Endometrial microvascular endothelial cells (primary cell): ENCODE measurements around the gene RIPK4. TPM values are rescaled to one million over a fixed set of nuclear protein-coding genes. Genes with fewer than 3 reads are reported as not detected.
"Not testable (repeated sequence)": the region's sequence is repeated elsewhere in the genome, so short reads cannot be mapped to it uniquely, and the experiment has no call there.

Source experiments
- in situ Hi-C: cut with HindIII; loops from 2 replicates; pipeline ENCODE4 v1.10.0; 2017; ENCODE audit warnings: low sequenced_read_pairs, low pct_unique_long_range_greater_than_20kb; ENCODE audit errors: inconsistent ontology term
- total RNA-seq: library from RNA; depleted of rRNA; stranded (reverse); fragments of >200 nt; gene quantifications from one replicate; pipeline ENCODE4 v1.2.3, GENCODE V29; 2015; ENCODE audit errors: inconsistent ontology term

Gene RIPK4
- total RNA-seq, 1 donor from 2014 or later, result not detected

DNA sequence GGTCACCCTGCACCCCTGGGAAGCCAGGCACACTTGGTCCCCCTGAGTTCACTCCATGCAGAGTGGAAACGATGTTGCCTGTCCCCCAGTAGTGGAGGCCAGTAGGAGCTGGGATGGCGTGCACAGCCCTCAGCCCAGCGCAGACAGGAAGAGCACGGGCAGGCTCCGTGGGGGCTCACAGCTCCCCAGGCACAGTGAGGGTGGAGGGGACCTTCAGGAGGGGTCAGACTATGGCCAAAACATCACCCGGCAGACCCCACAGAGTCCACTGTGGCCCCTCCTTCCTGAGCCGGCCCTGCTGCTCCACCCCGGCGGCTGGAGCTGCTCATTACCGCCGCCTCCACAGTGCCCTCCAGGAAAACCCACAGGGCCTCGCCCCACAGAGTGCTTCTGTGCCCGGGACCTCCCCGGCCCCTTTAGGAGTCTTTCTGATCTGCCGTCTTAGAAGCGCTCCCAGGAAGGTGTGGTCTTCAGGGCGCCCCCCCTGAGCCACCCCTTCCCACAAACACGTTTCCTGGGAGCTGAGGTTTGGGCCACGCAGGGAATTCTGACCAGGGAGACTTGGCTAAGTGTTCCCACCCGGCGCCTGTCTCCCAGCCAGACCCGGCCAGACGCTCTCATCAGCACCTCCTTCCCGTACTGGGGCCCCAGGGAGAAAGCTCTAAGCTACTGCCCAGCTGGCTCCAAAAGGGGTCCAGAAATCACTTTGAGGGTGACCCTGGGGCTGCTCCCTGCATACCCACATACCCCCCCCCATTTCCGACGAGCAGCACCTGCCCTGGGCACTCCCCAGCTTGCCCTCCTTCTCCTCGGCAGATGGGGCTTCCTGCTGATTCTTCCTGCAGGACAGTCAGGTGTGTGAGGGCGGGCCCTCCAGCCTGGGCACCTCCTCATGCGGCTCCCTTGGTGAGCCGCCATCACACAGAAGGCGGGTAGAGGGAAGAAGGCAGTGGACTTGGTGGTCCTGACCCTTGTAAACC, 38.8 kb downstream of the RIPK4 start:
- in situ Hi-C loops, result no loop called here

GRCh38 chr21:41726970-41727783, 39.7 kb downstream of the RIPK4 start:
- in situ Hi-C loops, result no loop called here

DNA sequence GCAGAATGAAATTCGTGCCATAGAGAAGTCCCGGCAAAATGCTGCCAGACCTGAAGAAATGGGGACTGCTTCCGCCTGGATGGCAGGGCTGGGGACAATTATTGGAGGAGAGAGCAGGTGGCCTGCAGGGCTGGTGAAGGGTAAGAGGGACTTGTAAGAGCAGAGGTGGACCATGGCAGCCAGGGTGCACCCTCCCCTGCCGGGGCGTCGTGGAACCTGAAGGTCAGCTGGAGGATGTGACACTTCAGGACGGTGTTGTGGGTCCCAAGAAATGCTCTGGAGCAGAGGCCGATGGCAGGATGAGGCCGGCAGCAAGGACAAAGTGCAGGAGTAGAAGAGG, 40.3 kb downstream of the RIPK4 start:
- in situ Hi-C loops, result no loop called here

DNA sequence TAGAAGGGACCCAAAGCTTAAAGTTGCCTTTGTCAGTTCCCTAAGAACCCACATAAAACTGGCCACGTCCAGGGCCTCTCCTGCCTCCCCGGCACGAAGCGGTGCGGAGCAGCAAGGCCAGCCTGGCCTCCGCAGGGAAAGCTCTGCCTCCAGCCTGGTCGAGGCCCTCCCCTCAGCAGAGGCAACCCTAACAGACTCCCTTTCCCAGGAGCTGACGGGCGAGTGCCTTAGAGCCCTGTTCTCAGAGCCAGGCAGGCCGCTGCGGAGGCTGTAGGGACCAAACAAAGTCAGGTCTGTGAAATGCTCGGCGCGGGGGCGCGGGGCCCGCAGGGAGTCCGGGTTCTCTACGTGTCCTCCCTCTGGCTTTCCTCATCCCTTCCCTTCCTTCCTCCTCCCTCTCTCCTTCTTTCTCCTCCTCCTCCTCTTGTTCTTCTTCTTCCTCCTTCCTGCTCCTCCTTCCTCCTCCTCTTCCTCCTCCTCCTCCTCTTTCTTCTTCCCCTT, 40.7 kb downstream of the RIPK4 start:
- in situ Hi-C loops, result no loop called here

GRCh38 chr21:41725421-41726031, 41.3 kb downstream of the RIPK4 start:
- in situ Hi-C loops, result no loop called here

GRCh38 chr21:41723835-41724234, 43.0 kb downstream of the RIPK4 start:
- in situ Hi-C loops, result not testable (repeated sequence)

DNA sequence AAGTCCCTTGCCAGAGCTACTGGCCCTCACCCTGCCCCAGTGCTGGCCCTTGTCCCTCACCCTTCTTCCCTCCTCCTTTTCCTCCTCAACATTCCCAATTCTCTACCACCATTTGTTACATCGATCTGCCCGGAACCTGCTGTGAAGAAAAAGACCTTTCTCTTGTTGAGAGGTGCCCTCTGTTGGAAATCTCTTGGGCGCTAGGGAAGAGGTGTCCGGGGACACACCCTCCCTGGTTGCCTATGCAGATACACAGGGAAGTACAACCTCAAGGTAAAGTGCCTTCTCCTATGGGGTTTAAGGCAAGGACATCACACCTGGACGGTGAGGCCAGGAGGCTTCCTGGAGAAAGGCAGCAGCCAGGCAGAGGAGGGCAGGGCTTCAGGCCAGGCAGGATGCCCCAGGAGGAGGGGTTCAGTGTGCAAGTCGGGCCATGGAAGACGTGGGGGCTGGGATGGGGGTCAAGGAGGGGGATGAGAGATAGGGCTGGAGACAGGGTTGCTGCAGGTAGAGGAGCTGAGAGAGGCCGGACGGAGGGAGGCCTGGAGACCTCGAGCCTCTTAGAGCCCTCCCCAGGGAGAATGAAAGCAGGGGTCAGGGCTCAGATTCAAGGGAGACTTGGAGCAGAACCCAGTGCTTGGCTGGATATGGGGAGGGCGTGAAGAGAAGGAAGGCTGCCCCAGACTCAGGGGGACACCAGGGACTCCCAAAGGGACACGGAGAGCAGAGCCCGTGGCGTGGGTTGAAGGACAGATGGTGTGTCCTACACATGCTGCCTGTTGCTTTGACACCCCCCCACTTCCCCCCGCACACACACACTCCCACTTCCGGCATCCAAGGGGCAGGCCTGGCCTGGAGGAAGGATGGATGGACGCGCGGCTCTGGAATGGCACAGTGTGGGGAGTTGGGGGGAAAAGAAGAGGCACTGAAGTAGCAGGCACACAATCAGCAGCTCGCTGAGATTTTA, 44.5 kb downstream of the RIPK4 start:
- in situ Hi-C loops, result no loop called here

GRCh38 chr21:41720250-41720649, 46.6 kb downstream of the RIPK4 start:
- in situ Hi-C loops, result no loop called here

DNA sequence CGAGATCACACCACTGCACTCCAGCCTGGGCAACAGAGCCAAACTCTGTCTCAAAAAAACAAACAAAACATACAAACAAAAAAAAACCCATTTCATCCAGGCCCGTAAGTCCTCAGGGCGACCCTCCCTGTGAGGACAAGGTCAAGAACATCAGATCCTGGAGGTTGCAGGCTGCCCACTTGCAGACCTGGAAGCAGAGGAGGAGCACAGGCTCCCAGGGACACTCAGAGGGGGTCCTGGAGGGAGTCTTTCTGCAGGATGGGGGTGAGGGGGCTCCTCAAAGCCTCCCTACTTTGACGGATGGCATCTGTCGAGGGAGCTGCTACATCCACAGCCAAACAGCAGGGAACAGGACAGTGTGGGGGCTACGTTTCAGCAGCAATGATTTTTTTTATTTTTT, 47.2 kb downstream of the RIPK4 start:
- in situ Hi-C loops, result no loop called here

DNA sequence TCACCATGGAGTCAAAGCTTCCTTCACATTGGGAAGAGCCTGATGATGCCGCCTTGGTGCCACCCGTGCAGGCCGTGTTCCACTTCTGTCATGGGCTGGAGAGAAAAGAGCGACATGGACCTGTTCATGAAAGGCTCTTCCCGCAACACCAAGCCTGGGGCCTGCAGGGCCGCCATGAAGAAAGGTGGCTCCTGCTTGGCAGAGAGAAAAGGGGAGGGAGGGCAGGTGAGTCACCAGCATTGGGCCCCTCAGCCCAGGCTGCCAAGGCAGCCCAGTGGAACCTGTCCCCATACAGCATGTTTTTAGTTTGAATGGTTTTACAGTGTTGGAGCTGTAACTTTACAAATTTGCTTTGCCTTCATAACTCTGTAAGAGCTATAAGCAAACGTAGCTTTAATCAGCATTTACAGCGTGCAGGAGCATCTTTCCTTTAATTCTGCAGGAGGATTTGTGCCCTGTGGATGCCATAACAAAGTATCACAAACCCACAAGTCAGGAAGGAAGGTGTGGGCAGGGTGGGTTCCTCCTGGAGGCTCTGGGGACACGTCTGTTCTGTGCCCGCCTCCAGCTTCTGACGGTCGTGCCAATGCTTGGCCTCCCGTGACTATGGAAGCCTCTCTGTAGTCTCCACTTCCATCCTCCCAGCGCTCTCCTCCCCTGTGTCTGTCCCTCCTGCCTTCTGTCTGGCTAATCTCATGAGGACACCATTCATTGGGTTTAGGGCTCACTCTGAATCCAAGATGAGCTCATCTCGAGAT, 49.1 kb downstream of the RIPK4 start:
- in situ Hi-C loops, result no loop called here

DNA sequence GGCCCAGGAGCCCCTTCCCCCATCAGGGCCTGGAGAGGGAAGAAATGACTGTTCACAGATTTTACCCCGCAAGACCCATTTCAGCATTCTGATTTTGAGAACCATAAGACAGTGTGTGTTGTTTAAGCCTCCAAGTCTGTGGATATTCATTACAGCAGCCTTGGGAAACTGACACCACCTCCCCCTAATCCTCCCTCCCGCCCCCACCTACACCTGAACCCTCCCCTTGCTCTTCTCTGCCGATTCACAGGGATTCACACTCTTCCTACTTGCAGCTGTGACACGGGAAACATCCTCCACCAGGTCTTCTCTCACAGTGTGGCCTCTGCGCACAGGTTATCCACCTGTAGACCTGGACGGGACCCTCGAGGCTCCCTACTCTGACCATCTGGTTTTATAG, 50.1 kb downstream of the RIPK4 start:
- in situ Hi-C loops, result no loop called here

DNA sequence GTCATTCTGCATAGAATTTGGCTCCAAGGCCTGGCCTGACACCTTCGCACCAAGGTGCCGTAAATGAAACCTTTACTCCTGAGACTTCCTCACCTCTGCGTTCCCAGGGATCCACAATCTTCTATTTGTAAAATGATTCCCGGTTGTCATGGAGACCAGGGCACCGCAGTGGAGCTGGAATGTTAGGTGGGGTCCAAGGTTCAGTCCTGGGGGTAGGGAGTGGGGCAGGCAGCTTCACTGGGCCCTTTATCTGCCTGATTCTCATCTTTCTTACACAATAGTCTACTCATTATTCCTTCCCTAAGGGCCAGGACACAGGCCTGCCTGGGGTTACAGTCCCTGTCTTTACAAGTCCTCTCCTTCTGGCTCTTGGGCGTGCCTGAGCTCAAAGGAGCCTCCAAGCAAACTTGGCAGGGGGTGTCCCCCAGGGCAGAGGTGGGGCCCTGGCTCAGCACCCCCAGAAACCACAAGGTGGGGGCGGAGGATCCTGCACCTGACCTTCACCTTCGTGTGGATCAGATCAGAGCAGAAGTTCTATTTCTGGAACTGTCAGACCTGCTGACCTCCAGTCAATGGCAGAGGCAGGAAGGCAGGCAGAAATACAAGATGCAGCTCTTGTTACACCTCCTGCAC, 51.1 kb downstream of the RIPK4 start:
- in situ Hi-C loops, result no loop called here

DNA sequence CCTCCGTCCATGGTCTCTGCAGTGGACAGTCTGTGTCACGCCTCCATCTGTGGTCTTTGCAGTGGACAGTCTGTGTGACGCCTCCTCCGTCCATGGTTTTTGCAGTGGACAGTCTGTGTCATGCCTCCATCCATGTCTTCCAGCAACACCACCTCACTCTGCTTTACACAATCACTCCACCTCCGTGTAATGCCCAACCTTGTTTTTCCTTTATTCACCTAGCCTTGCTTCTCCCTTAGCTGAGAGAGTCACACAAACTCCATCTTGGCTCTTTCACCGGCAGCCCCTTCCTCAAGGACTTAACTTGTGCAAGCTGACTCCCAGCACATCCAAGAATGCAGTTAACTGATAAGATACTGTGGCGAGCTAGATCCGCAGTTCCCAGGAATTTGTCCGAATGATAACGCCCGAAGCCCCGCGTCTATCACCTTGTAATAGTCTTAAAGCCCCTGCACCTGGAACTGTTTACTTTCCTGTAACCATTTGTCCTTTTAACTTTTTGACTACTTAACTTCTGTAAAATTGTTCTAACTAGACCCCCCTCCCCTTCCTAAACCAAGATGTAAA, 52.5 kb downstream of the RIPK4 start:
- in situ Hi-C loops, result not testable (repeated sequence)

- in situ Hi-C loops, result no loop called here
These were observed 53.2 kb downstream of the RIPK4 start for GRCh38 chr21:41713495-41714281.

GRCh38 chr21:41712730-41713129, 54.1 kb downstream of the RIPK4 start:
- in situ Hi-C loops, result no loop called here

- in situ Hi-C loops, result no loop called here
These were observed 54.7 kb downstream of the RIPK4 start for GRCh38 chr21:41712201-41712600.
